GM19372 (cell line): ENCODE results near the gene PUM1.

Experiments used
- ATAC-seq: cut with Tn5 transposase; IDR thresholded peaks from one replicate; pipeline ENCODE4 v1.9.1; 2021; ENCODE audit warnings: mild to moderate bottlenecking, low read depth, moderate library complexity; ENCODE audit not compliant: unreplicated experiment

PUM1 gene

DNA sequence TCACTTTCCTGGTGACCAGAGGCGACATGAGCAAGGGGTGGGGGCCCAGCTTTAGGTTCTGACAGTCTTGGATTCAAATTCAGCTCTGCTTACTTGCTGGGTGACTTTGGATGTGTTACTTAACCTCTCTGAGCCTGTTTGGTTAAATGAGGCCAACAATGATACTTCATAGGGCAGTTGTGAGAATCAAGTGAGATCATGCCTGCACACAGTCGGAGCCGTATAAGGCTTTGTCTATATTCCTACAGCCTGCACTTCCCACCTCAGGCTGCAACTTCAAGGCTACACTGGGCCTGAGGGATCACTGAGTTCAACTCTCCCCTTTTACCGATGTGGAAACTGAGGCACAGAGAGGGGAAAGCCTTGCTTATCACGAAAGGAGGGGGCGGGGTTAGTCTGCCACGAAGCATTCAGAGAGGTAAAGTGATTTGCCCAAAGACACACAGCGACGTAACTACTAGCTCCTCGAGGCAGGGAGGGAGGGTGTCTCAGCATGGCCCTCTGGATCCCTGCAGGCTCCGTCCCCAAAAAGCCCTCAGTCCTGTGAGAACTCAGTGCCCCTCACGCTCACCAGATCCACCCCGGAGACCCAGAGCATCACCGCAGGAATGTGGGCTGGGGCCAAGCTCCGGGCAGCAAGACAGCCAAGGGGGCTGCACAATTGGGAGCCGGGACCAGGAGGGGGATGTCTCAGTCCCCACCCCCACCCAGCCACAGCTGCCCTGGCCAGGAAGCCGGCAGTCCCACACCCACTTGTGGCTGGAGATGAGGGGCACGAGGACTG is 181.9 kb downstream of the PUM1 start:
- ATAC-seq: no peak

DNA sequence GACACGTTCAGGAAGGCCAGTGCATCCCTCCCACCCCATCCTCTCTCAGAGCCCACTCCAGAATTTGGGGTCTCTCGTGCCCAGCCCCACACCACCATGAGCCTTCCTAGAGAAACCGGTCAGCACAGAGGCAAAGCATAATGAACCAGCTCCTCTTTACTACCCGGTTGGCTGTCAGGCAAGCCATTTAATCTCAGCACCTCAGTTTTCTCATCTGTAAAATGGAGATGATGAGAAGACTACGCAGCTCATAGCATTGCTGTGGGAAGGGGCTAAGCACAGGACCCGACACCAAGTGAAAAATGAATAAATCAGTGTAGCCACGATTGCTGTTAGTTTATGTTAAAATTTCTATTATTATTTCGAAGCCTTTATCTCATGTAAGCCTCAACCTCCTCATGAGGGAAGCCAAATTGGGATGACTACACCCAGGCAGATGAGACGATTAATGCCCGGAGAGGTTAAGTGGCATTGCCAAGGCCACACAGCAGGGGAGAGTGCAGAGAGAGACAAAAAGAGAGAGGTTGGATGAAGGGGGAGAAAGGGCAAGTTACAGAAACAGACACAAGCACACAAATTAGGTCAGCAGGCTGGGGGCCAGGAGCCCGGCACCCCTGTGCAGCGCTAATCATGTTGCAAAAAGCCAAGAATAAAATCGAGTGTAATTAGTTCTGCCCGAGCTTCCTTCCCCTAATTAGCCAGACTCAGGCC is 182.7 kb downstream of the PUM1 start:
- ATAC-seq: no peak
